Stimulated activated memory B cell treated with anti-CD40 and anti-IgM and Interleukin-4, amounts not matched to agents 10 μg/mL and 1 μg/mL and 100 μg/mL, for 72 hours (primary cell): ENCODE measurements around the gene RAB10.

ENCODE experiments used
- ATAC-seq: fragments of 150-1000 bp; cut with Tn5 transposase; 2 replicates; pipeline ENCODE4 v1.10.0; 2021
- H3K27ac Mint-ChIP-seq: one replicate; pipeline ENCODE4 v1.8.0; 2022; ENCODE audit warnings: mild to moderate bottlenecking, mixed read lengths
- H3K27me3 Mint-ChIP-seq: one replicate; pipeline ENCODE4 v1.8.0; 2022; ENCODE audit warnings: mixed read lengths
- H3K36me3 Mint-ChIP-seq: one replicate; pipeline ENCODE4 v1.8.0; 2022; ENCODE audit warnings: mixed read lengths
- H3K4me1 Mint-ChIP-seq: one replicate; pipeline ENCODE4 v1.8.0; 2022; ENCODE audit warnings: mixed read lengths
- H3K4me3 Mint-ChIP-seq: one replicate; pipeline ENCODE4 v1.8.0; 2022; ENCODE audit warnings: mild to moderate bottlenecking, moderate library complexity, mixed read lengths
- H3K9me3 Mint-ChIP-seq: one replicate; pipeline ENCODE4 v1.8.0; 2022; ENCODE audit warnings: mixed read lengths

RAB10 gene

DNA sequence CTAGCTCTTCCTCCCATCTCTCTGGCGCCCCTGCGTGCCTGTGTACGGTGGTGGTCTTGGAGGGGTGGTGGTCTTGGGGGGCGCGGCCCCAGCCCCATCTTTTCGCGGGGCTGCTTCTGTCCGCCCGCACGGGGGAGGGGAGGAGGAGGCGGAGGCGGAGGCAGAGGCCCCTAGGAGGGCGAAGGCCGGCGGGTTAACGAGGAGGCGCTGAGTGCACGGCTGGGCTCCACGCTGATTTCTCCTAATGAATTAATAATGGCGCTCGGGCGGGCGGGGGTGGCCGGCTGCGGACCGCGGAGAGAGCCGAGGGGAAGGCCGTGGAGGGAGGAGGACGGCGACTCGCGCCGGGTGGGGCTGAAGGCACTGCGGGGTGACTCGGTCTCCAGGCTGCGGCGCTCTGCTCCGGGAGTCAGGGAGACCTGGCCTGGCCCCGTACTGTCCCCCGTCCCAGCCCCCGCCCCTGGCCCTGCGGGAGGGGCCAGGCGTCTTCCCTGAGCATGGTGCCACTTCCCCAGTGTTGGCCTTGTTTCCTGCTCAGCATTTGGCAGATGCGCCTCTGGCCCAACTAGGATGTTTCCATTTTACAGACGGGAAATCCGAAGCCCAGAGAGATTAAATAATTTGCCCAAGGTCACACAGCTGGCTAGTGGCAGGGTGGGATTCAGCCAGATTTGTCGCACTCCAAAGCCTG lies 145.0 kb downstream of the RAB10 start:
- H3K36me3 Mint-ChIP-seq: no peaks in the 10 kb centered on the region
- peaks cover 21% of the 10 kb centered on the region for H3K4me1 Mint-ChIP-seq
- no peaks in the 10 kb centered on the region for H3K9me3 Mint-ChIP-seq
- H3K4me3 Mint-ChIP-seq: peak overlapping the region; percentile 72
- peak; percentile 55 for ATAC-seq
- H3K27me3 Mint-ChIP-seq: peaks cover 44% of the 10 kb centered on the region
- H3K27ac Mint-ChIP-seq: peak overlapping the region; percentile 73

DNA sequence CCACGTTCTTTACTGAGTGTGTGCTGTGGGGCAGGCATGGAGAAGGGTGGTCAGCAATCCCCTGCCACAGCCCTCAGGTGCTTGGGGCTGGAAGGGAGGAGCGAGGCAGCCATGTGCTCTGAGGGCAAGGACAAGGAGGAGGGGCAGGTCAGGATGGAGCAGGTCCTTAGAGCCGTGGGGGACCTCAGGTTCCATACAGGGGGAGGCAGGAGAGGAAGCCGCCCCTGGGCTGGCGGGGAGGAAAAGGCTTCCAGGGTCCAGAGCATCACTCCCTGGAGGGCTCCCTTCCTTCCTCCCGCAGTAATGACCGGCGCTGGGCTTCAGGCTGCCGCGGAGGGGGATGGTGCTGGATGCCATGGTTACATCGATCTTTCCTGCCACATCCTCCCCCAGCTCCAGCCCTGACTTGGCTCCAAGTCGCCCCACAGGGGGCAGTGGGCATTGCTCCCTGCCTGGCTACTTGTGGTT lies 145.6 kb downstream of the RAB10 start:
- H3K27ac Mint-ChIP-seq: peak overlapping the region; percentile 73
- no peaks in the 10 kb centered on the region for H3K9me3 Mint-ChIP-seq
- no peaks in the 10 kb centered on the region for H3K36me3 Mint-ChIP-seq
- H3K27me3 Mint-ChIP-seq: peaks cover 38% of the 10 kb centered on the region
- peak overlapping the region; percentile 72 for H3K4me3 Mint-ChIP-seq
- peaks cover 21% of the 10 kb centered on the region for H3K4me1 Mint-ChIP-seq
- no peak for ATAC-seq

DNA sequence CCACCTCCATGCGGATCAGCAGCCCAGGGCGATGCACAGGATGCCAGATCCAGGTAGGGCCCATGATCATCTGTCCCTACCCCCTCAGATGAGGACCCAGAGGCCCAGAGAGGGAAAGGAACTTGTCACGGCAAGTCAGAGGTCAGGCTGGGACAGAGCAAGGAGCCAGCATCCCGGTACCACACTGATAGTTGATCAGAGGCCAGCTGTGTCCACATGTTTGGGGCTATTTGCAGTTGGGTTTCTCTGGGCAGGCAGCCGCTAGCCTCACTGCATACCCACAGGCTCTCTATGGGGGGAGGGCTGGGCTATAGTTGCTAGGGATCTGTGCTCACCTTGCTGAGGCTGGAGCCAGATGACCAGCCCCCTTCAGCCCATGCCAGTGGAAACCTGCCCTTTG lies 148.6 kb downstream of the RAB10 start:
- no peaks in the 10 kb centered on the region for H3K36me3 Mint-ChIP-seq
- no peak overlapping the region for H3K27ac Mint-ChIP-seq
- peaks cover 36% of the 10 kb centered on the region for H3K4me1 Mint-ChIP-seq
- H3K9me3 Mint-ChIP-seq: no peaks in the 10 kb centered on the region
- ATAC-seq: no peak
- no peak overlapping the region for H3K4me3 Mint-ChIP-seq
- peaks cover 17% of the 10 kb centered on the region for H3K27me3 Mint-ChIP-seq

DNA sequence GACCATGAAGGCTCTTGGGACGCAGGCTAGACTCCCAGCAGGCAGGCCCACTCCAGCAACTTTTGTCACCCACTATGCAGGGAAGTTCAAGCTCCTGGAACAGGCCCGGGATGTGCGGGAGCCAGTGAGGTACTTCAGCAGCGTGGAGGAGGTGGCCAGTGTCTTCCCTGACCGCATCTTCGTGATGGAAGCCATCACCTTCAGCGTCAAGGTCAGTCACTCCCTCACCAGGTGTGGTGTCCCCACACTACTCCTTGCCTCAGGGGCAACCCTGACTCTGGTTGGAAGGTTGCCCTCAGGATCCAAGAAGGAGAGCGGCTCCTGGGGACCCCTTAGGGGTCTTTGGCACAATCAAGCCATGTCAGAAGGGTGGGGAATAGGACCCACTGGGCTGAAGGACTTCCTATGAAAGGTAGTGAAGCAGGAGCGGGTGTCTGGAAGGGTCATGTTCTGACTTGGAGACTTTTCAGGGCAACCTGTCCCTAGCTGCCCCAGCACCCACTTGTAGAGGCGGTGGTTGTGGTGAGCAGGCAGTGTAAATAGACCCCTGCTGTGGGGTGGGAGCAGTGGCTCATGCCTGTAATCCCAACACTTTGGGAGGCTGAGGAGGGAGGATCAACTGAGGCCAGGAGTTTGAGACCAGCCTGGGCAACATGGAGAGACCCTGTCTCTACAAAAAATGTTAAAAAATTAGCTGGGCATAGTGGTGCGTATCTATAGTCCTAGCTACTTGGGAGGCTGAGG lies 149.2 kb downstream of the RAB10 start:
- Mint-ChIP-seq H3K4me3 (no peak overlapping the region), H3K9me3 (no peaks in the 10 kb centered on the region), H3K27me3 (peaks cover 17% of the 10 kb centered on the region), H3K36me3 (no peaks in the 10 kb centered on the region), H3K4me1 (peaks cover 36% of the 10 kb centered on the region), H3K27ac (no peak overlapping the region)
- no peak for ATAC-seq

DNA sequence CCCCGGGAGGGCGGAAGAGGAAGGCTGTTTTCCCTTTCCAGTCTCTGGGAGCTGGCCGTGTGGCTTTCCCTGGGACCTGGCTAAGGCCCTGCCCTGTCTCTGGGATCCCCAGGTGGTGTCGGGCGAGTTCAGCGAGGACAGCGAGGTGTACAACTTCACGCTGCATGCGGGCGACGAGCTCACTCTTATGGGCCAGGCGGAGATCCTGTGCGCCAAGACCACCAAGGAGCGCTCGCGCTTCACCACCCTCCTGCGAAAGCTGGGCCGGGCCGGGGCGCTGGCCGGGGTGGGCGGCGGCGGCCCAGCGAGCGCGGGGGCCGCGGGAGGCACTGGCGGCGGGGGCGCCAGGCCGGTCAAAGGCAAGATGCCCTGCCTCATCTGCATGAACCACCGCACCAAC lies 150.2 kb downstream of the RAB10 start:
- peaks cover 14% of the 10 kb centered on the region for H3K27me3 Mint-ChIP-seq
- ATAC-seq: no peak
- peak overlapping the region; percentile 30 for H3K27ac Mint-ChIP-seq
- no peaks in the 10 kb centered on the region for H3K36me3 Mint-ChIP-seq
- peaks cover 27% of the 10 kb centered on the region for H3K4me1 Mint-ChIP-seq
- no peaks in the 10 kb centered on the region for H3K9me3 Mint-ChIP-seq
- peak overlapping the region; percentile 57 for H3K4me3 Mint-ChIP-seq

DNA sequence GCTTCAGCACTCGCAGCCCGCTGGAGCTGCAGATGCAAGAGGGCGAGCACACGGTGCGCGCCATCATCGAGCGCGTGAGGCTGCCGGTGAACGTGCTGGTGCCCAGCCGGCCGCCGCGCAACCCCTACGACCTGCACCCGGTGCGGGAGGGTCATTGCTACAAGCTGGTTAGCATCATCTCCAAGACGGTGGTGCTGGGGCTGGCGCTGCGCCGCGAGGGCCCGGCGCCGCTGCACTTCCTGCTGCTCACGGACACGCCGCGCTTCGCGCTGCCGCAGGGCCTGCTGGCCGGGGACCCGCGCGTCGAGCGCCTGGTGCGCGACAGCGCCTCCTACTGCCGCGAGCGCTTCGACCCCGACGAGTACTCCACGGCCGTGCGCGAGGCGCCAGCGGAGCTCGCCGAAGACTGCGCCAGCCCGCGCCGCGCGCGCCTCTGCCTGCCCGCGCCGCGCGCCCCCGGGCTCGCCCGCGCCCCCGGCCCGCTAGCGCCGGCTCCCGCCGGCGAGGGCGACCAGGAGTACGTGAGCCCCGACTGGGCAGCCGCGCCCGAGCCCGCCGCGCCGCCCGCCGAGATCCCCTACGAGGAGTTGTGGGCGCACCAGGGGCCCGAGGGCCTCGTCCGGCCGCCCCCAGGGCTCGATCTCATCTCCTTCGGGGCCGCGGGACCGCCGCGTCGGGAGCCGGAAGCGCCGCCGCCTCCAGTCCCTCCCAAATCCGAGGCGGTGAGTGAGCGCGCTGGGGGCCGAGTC lies 150.8 kb downstream of the RAB10 start:
- peak; percentile 92 for ATAC-seq
- peak overlapping the region; percentile 38 for H3K27ac Mint-ChIP-seq
- peaks cover 8% of the 10 kb centered on the region for H3K27me3 Mint-ChIP-seq
- H3K9me3 Mint-ChIP-seq: no peaks in the 10 kb centered on the region
- H3K36me3 Mint-ChIP-seq: no peaks in the 10 kb centered on the region
- H3K4me1 Mint-ChIP-seq: peaks cover 22% of the 10 kb centered on the region
- H3K4me3 Mint-ChIP-seq: peak overlapping the region; percentile 78

DNA sequence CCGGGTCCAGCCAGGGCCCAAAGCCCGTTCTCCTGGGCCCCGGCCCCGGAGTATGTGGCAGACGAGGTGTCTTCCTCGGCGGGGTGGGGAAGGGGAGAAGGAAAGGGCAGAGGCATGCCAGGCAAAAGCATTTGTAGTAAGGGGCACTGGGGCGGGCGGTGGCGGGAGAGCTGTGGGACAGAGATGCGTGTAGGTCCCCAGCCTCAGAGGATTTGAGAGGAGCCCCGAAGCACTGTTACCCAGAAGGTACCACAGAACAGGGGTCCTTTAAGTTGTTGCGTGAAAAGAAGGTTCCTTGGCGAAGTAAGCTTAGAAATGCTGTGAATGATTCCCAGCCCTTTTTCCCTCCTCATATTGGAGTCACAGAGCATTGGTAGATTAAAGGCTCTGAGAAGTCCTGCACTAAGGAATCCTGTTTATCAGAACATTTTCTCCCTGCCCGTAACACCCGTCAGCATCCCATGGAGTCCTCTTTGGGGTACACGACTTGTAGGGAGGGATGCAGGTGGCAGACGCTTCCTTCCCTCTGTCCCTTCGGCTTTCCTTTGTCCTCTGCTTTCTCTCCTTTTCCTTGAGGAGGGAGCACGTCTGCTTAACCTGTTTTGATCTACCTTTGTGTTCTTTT lies 151.5 kb downstream of the RAB10 start:
- no peak for ATAC-seq
- Mint-ChIP-seq H3K4me1 (peaks cover 16% of the 10 kb centered on the region), H3K27me3 (peaks cover 1% of the 10 kb centered on the region), H3K9me3 (no peaks in the 10 kb centered on the region), H3K27ac (peak overlapping the region; percentile 38), H3K36me3 (peaks cover under 1% of the 10 kb centered on the region), H3K4me3 (peak overlapping the region; percentile 78)

DNA sequence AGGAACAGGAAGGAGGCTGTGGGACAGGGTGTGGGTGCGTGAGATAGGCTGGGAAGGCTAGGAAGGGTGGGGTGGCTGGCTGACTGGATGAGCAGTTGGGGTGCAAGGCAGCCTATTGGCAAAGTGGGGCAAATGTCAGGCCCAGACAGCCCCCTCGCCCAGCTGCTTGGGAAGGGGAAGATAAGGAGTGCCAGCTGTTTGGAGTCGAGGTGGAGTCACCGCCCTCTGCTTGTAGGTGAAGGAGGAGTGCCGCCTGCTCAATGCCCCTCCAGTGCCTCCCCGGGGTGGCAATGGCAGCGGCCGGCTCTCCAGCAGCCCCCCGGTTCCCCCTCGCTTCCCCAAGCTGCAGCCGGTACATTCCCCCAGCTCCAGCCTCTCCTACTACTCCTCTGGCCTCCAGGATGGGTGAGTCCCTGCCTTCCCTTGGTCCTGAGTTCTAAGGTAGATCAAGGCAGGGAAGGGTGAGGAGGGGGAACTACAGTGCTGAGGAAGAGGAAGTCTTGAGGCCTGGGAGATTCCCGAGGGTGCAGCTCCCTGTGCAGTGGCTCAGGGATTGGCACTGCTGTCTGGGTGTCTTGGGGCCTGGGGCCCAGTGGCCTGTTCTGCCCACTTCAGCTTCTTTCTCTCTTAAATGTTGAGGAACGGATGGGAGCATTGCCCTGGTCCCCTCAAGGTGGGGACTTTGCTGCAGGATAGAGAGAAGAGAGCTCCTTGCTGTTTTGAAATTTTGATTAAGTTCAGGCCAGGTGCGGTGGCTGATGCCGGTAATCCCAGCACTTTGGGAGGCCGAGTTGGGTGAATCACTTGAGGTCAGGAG lies 152.3 kb downstream of the RAB10 start:
- no peak overlapping the region for H3K27ac Mint-ChIP-seq
- no peaks in the 10 kb centered on the region for H3K9me3 Mint-ChIP-seq
- H3K4me1 Mint-ChIP-seq: peaks cover 15% of the 10 kb centered on the region
- no peak overlapping the region for H3K4me3 Mint-ChIP-seq
- ATAC-seq: no peak
- H3K27me3 Mint-ChIP-seq: no peaks in the 10 kb centered on the region
- peaks cover 8% of the 10 kb centered on the region for H3K36me3 Mint-ChIP-seq
